ENCODE results near the gene SAYSD1. TPM values are rescaled to one million over a fixed set of nuclear protein-coding genes. Genes with fewer than 3 reads are reported as not detected.
A peak's percentile ranks its signal among the peaks of the same experiment; 100 is the strongest.

The SAYSD1 gene
- total RNA-seq, 1 donor from 2014 or later, result 8.9 TPM

GRCh38 chr6:39108041-39108839, 6.7 kb downstream of the SAYSD1 start:
- no peak for DNase-seq (ENCODE audit: low read depth in 2 of 2)

- no peak for DNase-seq (ENCODE audit: low read depth in 2 of 2)
Observed at GRCh38 chr6:39107641-39108040, 7.3 kb downstream of the SAYSD1 start.

- DNase-seq (ENCODE audit: low read depth in 2 of 2), result no peak
Observed at GRCh38 chr6:39107034-39107433, 8.0 kb downstream of the SAYSD1 start.

GRCh38 chr6:39104528-39104927, 10.5 kb downstream of the SAYSD1 start:
- DNase-seq (ENCODE audit: low read depth in 2 of 2), result no peak

- no peak for DNase-seq (ENCODE audit: low read depth in 2 of 2)
Observed at GRCh38 chr6:39102821-39103136, 12.2 kb downstream of the SAYSD1 start.

GRCh38 chr6:39102071-39102820, 12.7 kb downstream of the SAYSD1 start:
- peak; percentile 10 to 57 for DNase-seq (ENCODE audit: low read depth in 2 of 2)

- DNase-seq (ENCODE audit: low read depth in 2 of 2), result no peak
Observed at GRCh38 chr6:39100358-39100757, 14.6 kb downstream of the SAYSD1 start.

GRCh38 chr6:39095578-39095977, 19.4 kb downstream of the SAYSD1 start:
- DNase-seq (ENCODE audit: low read depth in 2 of 2), result no peak

GRCh38 chr6:39093149-39093708, 21.8 kb downstream of the SAYSD1 start:
- no peak for DNase-seq (ENCODE audit: low read depth in 2 of 2)

- peak in 1 of 2 donors; percentile 17 for DNase-seq (ENCODE audit: low read depth in 2 of 2)
Observed at GRCh38 chr6:39092124-39092523, 22.9 kb downstream of the SAYSD1 start.

- no peak for DNase-seq (ENCODE audit: low read depth in 2 of 2)
Observed at GRCh38 chr6:39091220-39091619, 23.8 kb downstream of the SAYSD1 start.

GRCh38 chr6:39090036-39090435, 24.9 kb downstream of the SAYSD1 start:
- no peak for DNase-seq (ENCODE audit: low read depth in 2 of 2)

GRCh38 chr6:39088331-39088730, 26.7 kb downstream of the SAYSD1 start:
- peak; percentile 17 to 59 for DNase-seq (ENCODE audit: low read depth in 2 of 2)

GRCh38 chr6:39087197-39087596, 27.8 kb downstream of the SAYSD1 start:
- DNase-seq (ENCODE audit: low read depth in 2 of 2), result no peak

- no peak for DNase-seq (ENCODE audit: low read depth in 2 of 2)
Observed at GRCh38 chr6:39086711-39087110, 28.3 kb downstream of the SAYSD1 start.

- no peak for DNase-seq (ENCODE audit: low read depth in 2 of 2)
Observed at GRCh38 chr6:39086294-39086693, 28.7 kb downstream of the SAYSD1 start.

- DNase-seq (ENCODE audit: low read depth in 2 of 2), result no peak
Observed at GRCh38 chr6:39085129-39085797, 29.7 kb downstream of the SAYSD1 start.

- no peak for DNase-seq (ENCODE audit: low read depth in 2 of 2)
Observed at GRCh38 chr6:39084506-39084905, 30.5 kb downstream of the SAYSD1 start.

GRCh38 chr6:39083231-39083634, 31.8 kb downstream of the SAYSD1 start:
- DNase-seq (ENCODE audit: low read depth in 2 of 2), result no peak

GRCh38 chr6:39082310-39082709, 32.7 kb downstream of the SAYSD1 start:
- no peak for DNase-seq (ENCODE audit: low read depth in 2 of 2)

- DNase-seq (ENCODE audit: low read depth in 2 of 2), result no peak
Observed at GRCh38 chr6:39080246-39080875, 34.6 kb downstream of the SAYSD1 start.
